Activated naive CD8-positive, alpha-beta T cell treated with anti-CD3 and anti-CD28 coated beads, Interleukin-2, amount 10 ng/mL, durations not matched to agents 7 days and 5 days (primary cell): ENCODE results near the gene KANK2. TPM values are rescaled to one million over a fixed set of nuclear protein-coding genes. Genes with fewer than 3 reads are reported as not detected.

Source experiments
- ATAC-seq: fragments of 150-1000 bp; cut with Tn5 transposase; one replicate; pipeline ENCODE4 v1.10.0; 2021; ENCODE audit warnings: low read depth, moderate library complexity
- POLR2A ChIA-PET: fragments of 350-600 bp; sonication (Branson Sonifier 250); formaldehyde crosslinking; loops from one replicate; lab custom pipeline; 2021; ENCODE audit warnings: antibody characterized with exemption; lab: Charles Lee
- DNase-seq: peaks from one replicate; pipeline ENCODE4 v3.0.0; 2021
- H3K27ac Mint-ChIP-seq: one replicate; pipeline ENCODE4 v1.8.0; 2022; ENCODE audit warnings: mild to moderate bottlenecking, mixed read lengths
- H3K27me3 Mint-ChIP-seq: one replicate; pipeline ENCODE4 v1.8.0; 2022; ENCODE audit warnings: mild to moderate bottlenecking, moderate library complexity, mixed read lengths
- H3K36me3 Mint-ChIP-seq: one replicate; pipeline ENCODE4 v1.8.0; 2021; ENCODE audit warnings: mild to moderate bottlenecking, mixed read lengths
- H3K4me1 Mint-ChIP-seq: one replicate; pipeline ENCODE4 v1.8.0; 2021; ENCODE audit warnings: mixed read lengths
- H3K4me3 Mint-ChIP-seq: one replicate; pipeline ENCODE4 v1.8.0; 2022; ENCODE audit warnings: mild to moderate bottlenecking, moderate library complexity, mixed read lengths
- H3K9me3 Mint-ChIP-seq: one replicate; pipeline ENCODE4 v1.8.0; 2021; ENCODE audit warnings: mixed read lengths
- total RNA-seq, 2 experiments: library from RNA; stranded (reverse); gene quantifications; one replicate each; pipeline ENCODE4 v1.2.3, GENCODE V29; 2021

Gene KANK2
- total RNA-seq, 2 experiments from 2014 or later: 5.3 to 7.9 TPM

DNA sequence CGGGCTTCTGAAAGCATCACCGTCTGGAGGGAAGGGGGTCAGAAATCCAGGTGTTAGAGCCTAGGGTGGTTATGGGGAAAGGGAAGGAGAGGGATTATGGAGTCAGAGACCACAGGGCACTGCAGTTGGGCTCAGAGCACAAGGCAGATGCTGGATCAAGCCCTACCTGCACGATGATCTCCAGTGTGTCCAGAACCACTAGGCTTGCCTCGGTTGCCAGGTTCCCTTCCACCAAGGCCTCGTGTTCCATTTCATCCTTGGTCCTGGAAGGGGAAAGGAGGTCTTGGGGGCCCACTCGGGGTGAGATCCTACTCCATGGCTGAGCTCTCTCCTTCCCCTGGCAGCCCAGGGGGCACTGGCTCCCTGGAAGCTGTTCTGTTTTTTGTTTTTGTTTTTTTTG, 17.0 kb upstream of the KANK2 start:
- no peak overlapping the region for H3K4me3 Mint-ChIP-seq
- ATAC-seq: no peak
- no peaks in the 10 kb centered on the region for H3K4me1 Mint-ChIP-seq
- peaks cover 3% of the 10 kb centered on the region for H3K27me3 Mint-ChIP-seq
- H3K9me3 Mint-ChIP-seq: peaks cover 16% of the 10 kb centered on the region
- no peak for DNase-seq
- no peak overlapping the region for H3K27ac Mint-ChIP-seq
- peaks cover 1% of the 10 kb centered on the region for H3K36me3 Mint-ChIP-seq
- POLR2A ChIA-PET: no interaction called here

- Mint-ChIP-seq H3K36me3 (peaks cover 1% of the 10 kb centered on the region), H3K4me3 (no peak overlapping the region)
These were observed 13.2 kb upstream of the KANK2 start for GRCh38 chr19:11210656-11210928.

GRCh38 chr19:11209839-11210655, 12.7 kb upstream of the KANK2 start:
- ATAC-seq: no peak
- DNase-seq: no peak
- H3K9me3 Mint-ChIP-seq: peaks cover 14% of the 10 kb centered on the region
- peaks cover 1% of the 10 kb centered on the region for H3K36me3 Mint-ChIP-seq
- H3K27ac Mint-ChIP-seq: no peak overlapping the region
- no peaks in the 10 kb centered on the region for H3K4me1 Mint-ChIP-seq
- H3K27me3 Mint-ChIP-seq: peaks cover 12% of the 10 kb centered on the region
- POLR2A ChIA-PET: no interaction called here
- H3K4me3 Mint-ChIP-seq: no peak overlapping the region

More at GRCh38 chr19:11210656-11210928, 13.2 kb upstream of the KANK2 start:
- POLR2A ChIA-PET: no interaction called here
- DNase-seq (no peak), ATAC-seq (no peak)
- H3K9me3 Mint-ChIP-seq: peaks cover 14% of the 10 kb centered on the region
- H3K27me3 Mint-ChIP-seq: peaks cover 12% of the 10 kb centered on the region
- no peak overlapping the region for H3K27ac Mint-ChIP-seq
- no peaks in the 10 kb centered on the region for H3K4me1 Mint-ChIP-seq

GRCh38 chr19:11208561-11209471, 11.5 kb upstream of the KANK2 start:
- Mint-ChIP-seq H3K27ac (no peak overlapping the region), H3K9me3 (peaks cover 14% of the 10 kb centered on the region), H3K27me3 (peaks cover 18% of the 10 kb centered on the region), H3K4me3 (no peak overlapping the region), H3K36me3 (peaks cover 1% of the 10 kb centered on the region), H3K4me1 (no peaks in the 10 kb centered on the region)
- ATAC-seq (no peak), DNase-seq (no peak)
- POLR2A ChIA-PET: no interaction called here

DNA sequence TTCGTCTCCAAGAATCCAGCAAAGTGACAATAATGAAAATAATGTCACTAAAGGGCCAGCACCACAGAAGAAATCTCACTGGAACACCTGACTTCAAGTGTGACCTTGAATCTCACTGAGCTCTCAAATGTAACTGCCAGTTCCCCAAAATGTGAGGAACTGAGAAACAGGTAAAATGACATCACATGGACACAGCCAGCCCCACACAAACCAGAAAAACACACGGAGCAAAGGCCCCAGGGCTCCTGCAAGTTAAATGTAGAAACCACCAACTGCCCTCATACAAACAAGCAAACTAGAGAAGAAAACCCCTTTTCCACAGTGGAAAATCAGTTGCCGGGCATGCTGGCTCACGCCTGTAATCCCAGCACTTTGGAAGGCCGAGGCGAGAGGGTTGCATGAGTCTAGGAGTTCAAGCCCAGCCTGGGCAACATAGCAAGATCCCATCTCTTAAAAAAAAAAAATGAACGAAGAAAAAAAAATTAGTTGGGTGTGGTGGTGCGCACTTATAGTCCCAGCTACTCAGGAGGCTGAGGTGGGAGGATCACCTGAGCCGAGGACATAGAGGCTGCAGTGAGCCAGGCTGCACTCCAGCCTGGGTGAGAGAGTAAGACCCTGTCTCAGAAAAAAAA, 8.7 kb upstream of the KANK2 start:
- DNase-seq (no peak), ATAC-seq (no peak)
- POLR2A ChIA-PET: interaction anchor here (0.6 kb wide), 2 partner anchors 68 to 73 kb away, joined by 3 read pairs; no protein-coding TSS in a partner anchor
- Mint-ChIP-seq H3K36me3 (peaks cover 1% of the 10 kb centered on the region), H3K27ac (no peak overlapping the region), H3K4me1 (no peaks in the 10 kb centered on the region), H3K9me3 (peaks cover 12% of the 10 kb centered on the region), H3K4me3 (no peak overlapping the region), H3K27me3 (peaks cover 22% of the 10 kb centered on the region)

DNA sequence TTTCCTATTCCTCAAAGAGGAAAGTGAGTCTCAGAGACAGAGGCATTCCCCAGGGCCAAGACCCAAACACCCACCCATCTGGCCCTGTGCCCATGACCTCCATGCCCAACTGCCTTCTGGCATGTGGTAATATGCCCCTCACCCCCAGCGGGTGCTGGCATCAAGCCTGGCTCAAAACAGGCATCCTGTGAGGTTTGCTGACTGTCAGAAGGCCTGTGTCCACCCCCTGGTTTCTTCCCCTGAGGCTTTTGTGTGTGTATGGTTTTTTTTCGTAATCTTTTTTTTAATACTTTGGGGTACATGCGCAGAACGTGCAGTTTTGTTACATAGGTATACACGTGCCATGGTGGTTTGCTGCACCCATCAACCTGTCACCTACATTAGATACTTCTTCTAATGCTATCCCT, 7.6 kb upstream of the KANK2 start:
- ATAC-seq (no peak), DNase-seq (no peak)
- H3K4me1 Mint-ChIP-seq: no peaks in the 10 kb centered on the region
- peaks cover 22% of the 10 kb centered on the region for H3K27me3 Mint-ChIP-seq
- H3K4me3 Mint-ChIP-seq: no peak overlapping the region
- no peaks in the 10 kb centered on the region for H3K36me3 Mint-ChIP-seq
- no peak overlapping the region for H3K27ac Mint-ChIP-seq
- peaks cover 2% of the 10 kb centered on the region for H3K9me3 Mint-ChIP-seq
- POLR2A ChIA-PET: no interaction called here

GRCh38 chr19:11204076-11204602, 6.8 kb upstream of the KANK2 start:
- Mint-ChIP-seq H3K9me3 (no peaks in the 10 kb centered on the region), H3K27ac (no peak overlapping the region), H3K4me3 (no peak overlapping the region), H3K4me1 (no peaks in the 10 kb centered on the region), H3K27me3 (peaks cover 25% of the 10 kb centered on the region), H3K36me3 (no peaks in the 10 kb centered on the region)
- DNase-seq: no peak
- ATAC-seq: no peak
- POLR2A ChIA-PET: no interaction called here

- Mint-ChIP-seq H3K27me3 (peaks cover 28% of the 10 kb centered on the region), H3K4me1 (no peaks in the 10 kb centered on the region), H3K36me3 (no peaks in the 10 kb centered on the region), H3K27ac (no peak overlapping the region), H3K9me3 (no peaks in the 10 kb centered on the region), H3K4me3 (no peak overlapping the region)
- no peak for DNase-seq
- POLR2A ChIA-PET: no interaction called here
- peak; percentile 30 for ATAC-seq
These were observed 6.1 kb upstream of the KANK2 start for GRCh38 chr19:11203194-11204075.

DNA sequence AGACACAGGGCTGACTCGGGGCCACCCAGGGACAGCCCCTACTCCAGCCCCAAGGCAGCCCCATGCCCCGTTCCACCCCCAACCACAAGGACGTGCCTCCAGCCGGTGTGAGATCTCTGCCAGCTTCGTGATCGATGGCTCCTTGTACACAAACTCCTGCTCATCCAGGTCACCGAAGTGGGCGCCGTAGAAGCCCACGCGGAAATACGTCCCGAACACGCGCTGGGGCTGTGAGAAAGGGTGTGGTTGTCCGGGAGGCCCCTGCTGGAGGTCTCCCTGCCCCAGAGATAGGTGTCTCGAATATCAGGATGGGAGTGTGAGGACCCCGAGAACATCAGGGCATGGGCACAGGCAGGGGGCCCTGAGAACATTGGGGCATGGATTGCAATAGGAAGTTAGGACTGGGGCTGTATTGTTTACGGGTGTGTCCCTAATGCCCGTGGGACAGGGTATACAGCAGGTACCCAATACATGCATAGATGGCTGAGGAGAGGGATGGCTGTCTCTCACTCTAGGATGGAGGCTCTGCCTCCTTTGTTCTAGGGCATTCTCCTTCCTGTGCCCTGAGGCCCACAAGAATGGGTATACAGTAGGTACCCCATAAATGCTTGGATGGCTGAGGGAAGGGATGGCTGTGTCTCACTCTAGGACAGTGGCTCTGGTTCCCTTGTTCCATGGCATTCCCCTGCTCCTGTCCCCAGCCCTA, 5.3 kb upstream of the KANK2 start:
- no peak for DNase-seq
- no peak overlapping the region for H3K4me3 Mint-ChIP-seq
- H3K9me3 Mint-ChIP-seq: no peaks in the 10 kb centered on the region
- peaks cover 29% of the 10 kb centered on the region for H3K27me3 Mint-ChIP-seq
- H3K27ac Mint-ChIP-seq: no peak overlapping the region
- no peaks in the 10 kb centered on the region for H3K36me3 Mint-ChIP-seq
- ATAC-seq: no peak
- H3K4me1 Mint-ChIP-seq: no peaks in the 10 kb centered on the region
- POLR2A ChIA-PET: no interaction called here

DNA sequence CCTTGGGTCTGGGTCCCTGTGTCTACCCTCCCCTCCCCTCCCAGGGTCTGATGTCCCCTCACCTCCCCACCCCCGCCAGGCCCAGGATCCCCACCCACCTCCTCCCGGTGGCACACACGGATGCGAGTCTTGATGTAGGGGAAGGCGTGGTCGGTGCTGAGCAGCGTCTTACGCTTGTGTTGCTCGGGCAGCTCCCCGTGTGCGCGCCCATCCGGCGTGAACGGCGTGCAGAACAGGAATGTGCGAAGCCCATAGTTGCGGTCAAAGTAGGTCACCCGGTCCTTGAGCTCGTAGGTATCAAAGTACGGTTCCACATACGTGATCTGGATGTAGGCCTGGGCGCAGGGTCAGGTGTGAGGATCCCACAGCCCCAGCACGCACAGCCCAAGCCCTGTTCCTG, 4.4 kb upstream of the KANK2 start:
- H3K27me3 Mint-ChIP-seq: peaks cover 29% of the 10 kb centered on the region
- no peaks in the 10 kb centered on the region for H3K36me3 Mint-ChIP-seq

GRCh38 chr19:11200931-11201330, 3.6 kb upstream of the KANK2 start:
- POLR2A ChIA-PET: no interaction called here
- H3K9me3 Mint-ChIP-seq: no peaks in the 10 kb centered on the region
- no peaks in the 10 kb centered on the region for H3K36me3 Mint-ChIP-seq
- no peak overlapping the region for H3K4me3 Mint-ChIP-seq
- DNase-seq (no peak), ATAC-seq (no peak)
- peaks cover 27% of the 10 kb centered on the region for H3K27me3 Mint-ChIP-seq
- H3K4me1 Mint-ChIP-seq: peaks cover 2% of the 10 kb centered on the region
- no peak overlapping the region for H3K27ac Mint-ChIP-seq

More for the DNA sequence above, 4.4 kb upstream of the KANK2 start:
- DNase-seq: no peak
- no peaks in the 10 kb centered on the region for H3K4me1 Mint-ChIP-seq
- POLR2A ChIA-PET: no interaction called here
- no peak for ATAC-seq
- no peak overlapping the region for H3K4me3 Mint-ChIP-seq
- no peak overlapping the region for H3K27ac Mint-ChIP-seq
- no peaks in the 10 kb centered on the region for H3K9me3 Mint-ChIP-seq

GRCh38 chr19:11200015-11200574, 2.8 kb upstream of the KANK2 start:
- no peaks in the 10 kb centered on the region for H3K9me3 Mint-ChIP-seq
- H3K4me3 Mint-ChIP-seq: no peak overlapping the region
- POLR2A ChIA-PET: no interaction called here
- peaks cover 22% of the 10 kb centered on the region for H3K27me3 Mint-ChIP-seq
- H3K36me3 Mint-ChIP-seq: no peaks in the 10 kb centered on the region
- H3K4me1 Mint-ChIP-seq: peaks cover 5% of the 10 kb centered on the region
- no peak overlapping the region for H3K27ac Mint-ChIP-seq
- DNase-seq (no peak), ATAC-seq (no peak)
